Stimulated activated CD8-positive, alpha-beta memory T cell treated with anti-CD3 and anti-CD28 coated beads, Interleukin-7, amount 100 ng/mL, for 4 hours (primary cell): ENCODE results near the gene MAT2B.
"Not testable (repeated sequence)": the region's sequence is repeated elsewhere in the genome, so short reads cannot be mapped to it uniquely, and the experiment has no call there.

Experiments used
- DNase-seq, 2 donors: peaks; one replicate each; pipeline ENCODE4 v3.0.0-alpha.2; 2020; ENCODE audit warnings: low read depth in 2 of 2

MAT2B gene

DNA sequence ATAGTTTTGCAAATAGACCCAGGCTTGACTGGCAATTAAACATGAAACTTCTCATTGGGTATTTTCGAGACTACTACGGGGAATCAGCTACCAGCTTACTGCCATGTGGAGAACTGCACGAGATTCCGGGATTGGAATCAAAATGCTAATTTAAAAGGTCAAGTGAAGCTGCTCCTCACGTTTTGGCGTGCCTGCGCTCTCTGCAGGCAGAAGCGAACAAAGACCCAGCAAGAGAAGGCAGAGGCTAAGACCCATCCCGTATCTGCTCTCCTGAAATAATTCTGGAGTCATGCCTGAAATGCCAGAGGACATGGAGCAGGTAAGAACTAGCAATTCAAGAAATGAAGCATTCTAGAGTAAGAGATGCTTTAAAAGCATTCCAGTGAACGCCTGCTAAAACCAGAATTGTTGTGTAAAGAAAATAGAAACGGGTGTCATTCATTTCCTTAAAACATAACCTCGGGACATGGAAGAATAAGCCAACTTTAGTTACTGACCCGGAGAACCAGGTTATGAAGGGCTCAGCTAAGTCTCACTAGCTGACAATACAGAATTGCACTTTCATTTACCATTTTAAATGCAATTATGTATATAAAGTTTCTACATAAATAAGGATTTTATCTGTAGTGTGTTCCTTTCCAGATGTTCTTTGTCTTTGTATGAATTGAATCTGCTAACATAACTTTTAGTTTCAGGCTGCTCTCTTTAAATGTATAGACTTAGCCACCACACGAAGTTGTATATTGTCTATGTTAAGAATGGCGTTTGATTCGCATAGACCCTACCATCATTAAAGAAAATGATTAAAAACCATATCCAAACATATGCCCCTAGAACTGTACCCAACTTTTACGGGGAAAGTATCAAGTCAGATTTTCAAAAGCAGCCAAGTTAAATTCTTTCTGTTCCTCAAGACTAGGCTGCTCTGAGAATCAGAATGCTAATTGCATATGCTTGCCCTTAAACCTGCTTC lies 2.0 kb upstream of the MAT2B start:
- no peak for DNase-seq

DNA sequence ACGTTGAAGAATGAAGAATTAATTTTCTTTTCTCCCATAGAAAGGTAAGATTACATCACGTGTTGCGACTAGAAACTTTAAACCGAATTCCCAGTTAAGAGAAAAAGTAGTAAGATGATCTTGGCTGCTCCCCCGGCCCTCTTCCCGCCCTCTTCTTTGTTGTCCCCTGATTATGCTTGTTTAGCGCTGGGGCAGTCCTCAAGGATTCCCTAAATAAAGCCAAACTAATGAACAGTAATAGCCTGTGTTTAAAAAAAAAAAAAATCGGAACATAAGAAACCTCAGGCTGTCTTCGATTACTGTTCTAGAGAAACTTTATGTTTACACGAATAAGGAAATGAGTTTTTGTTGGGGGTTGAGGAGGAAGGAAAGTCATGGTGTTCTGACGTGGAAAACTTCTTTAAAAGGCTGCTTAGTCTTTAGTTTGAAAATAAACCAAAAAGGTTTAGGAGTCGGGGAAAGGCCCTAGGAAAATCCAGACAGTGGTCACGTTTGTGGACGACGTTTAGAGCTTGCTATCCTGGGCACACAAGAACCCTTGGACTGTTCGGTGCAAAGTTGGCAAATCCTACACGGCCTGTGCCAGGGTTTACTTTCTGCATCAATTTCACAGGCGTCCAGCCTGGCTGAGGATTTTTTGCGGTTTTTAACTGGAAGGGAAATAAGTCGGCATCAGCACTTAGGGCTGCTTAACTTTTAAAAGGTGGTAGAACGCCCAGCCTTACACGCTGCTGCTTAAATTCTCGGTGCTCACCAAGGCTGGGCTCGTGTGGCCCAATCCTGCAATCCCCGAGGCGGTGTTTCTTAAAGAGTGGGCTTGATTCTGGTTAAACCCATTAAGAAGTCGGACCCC lies 1.1 kb upstream of the MAT2B start:
- DNase-seq = peak in 1 of 2 donors; percentile 6

DNA sequence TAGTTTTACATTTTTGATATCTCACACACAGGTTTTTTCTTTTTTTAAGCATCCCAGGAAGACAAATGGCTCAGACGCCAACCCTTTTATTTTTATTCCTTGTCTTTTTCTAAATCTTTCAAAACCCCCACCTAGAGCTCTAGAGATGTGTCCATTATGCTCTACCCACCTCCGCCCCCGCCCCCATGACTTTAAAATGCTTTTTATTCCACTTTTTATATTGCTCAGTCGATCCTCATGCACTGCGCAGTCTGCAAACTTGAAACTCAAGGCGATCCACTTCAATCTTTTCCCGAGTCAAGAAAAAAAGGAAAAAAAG lies 411 bp upstream of the MAT2B start:
- DNase-seq = no peak

DNA sequence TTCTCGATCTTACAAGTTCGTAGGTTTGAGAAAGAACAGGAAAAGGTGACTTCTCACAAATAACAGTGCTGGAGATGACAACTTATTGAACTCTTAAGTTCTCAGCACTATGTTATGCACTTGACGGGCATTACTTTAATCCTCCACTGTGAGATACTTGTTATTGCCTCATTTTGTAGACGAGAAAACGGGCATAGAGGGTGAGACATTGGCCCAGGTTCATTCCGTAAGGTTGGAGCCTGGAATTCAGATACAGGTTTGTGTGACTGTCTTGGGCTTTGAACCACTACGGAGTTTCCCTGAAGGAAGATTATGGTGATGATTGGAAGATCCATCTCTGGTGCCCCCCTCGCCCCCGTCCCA lies 657 bp downstream of the MAT2B start:
- no peak for DNase-seq

DNA sequence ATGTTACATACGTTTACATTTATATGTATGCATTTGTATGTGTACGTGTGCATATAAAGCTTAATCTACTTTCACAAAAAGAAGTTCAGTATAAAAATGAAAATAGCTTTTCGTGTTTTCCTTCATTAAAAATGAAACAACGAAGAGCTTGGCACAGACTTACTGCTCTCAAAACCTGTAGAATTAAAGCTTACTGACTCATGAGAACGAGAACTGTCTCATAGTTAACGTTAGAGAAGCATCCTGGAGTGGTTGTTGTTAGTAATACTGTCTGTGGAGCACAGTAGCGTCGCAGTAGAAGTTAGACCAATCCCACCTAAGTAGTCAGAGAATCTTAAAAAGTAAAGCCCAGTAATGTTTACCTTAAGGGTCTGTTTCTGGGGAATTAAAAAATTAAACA lies 1.3 kb downstream of the MAT2B start:
- DNase-seq = no peak

DNA sequence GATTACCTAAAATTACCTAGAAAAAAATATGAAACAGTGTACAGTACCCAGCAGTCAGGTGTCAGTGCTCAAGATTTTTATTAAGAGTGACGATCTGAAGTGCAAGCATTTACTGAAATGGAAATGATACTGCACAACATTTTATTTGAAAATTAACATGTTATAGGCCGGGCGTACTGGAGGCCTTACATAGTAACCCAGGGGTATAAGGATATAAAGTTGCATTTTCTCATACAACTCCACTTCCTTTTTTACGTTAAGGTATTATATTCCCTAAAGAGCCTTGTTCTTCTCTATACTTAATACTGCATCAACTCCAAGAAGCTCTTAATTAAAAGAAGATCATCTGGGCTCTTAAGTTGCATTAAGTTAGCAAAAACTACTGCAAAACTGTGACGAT lies 3.3 kb downstream of the MAT2B start:
- DNase-seq = no peak

DNA sequence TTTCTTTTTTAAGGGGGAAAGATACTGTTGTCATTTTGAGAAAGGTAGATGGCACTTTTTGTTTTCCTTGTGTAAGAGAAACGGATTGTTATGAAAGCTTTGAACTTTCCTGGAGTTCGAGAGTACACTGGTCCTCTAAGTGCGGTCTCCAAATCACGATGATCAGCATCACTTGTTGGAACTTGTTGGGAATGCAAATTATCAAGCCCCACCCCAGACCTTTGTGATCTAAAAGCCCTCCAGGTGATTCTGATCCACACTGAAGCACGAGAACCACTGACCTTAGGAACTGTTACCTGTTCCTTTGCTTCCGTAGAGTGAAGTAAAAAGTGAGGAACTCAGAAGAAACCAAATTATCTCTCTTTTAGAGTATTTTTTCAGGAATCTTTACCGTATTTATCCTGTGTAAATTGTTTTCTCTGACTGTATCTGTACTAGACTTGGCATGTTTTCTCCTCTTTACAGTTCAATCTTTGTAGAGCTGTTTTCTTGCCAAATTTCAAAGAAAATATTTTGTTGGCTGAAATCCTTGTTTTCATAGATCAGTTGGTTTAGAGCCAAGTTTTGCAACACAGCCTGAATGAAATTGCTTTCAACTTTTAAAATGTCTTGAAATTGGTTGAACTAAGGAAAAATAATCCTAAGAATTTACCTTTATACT lies 4.0 kb downstream of the MAT2B start:
- DNase-seq = no peak

DNA sequence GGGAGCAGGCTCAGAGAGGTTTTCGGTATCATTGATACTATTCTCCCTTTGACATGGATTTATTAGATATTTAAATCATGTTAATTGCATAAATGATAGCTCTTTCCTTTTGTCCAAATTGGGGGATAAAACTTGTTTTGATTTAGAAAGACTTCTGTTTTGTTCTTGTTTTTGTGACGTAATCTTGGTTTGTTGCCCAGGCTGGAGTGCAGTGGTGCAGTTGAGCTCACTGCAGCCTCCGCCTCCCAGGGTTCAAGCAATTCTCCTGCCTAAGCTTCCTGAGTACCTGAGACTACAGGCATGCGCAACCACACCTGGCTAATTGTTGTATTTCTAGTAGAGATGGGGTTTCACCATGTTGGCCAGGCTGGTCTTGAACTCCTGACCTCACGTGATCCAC lies 7.1 kb downstream of the MAT2B start:
- no peak for DNase-seq

DNA sequence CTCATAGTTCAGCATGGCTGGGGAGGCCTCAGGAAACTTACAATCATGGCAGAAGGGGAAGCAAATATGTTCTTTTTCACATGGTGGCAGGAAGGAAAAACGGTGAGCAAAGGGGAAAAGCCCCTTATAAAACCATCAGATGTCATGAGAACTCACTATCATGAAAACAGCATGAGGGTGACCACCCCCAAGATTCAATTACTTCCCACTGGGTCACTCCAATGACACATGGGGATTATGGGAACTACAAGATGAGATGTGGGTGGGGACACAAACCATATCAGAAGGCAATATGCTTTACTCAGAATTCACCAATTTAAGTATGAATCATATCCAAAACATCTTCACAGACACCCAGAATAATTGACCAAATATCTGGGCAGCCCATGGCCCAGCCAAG lies 19.7 kb downstream of the MAT2B start:
- no peak for DNase-seq

DNA sequence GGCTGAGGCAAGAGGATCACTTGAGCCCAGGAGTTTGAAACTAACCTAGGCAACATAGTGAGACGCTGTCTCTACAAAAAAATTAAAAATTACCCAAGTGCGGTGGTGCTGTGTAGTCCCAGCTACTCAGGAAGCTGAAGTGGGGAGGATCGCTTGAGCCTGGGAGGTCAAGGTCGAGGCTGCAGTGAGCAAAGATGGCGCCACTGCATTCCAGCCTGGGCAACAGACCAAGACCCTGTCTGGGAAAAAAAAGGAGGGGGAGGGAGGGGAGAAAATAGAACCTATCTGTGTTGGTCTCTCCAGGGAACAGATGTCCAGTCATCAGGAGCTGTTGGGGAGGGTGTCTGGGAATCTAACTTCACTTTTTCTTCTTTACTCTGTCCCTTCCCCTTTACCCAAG lies 24.3 kb downstream of the MAT2B start:
- no peak for DNase-seq

DNA sequence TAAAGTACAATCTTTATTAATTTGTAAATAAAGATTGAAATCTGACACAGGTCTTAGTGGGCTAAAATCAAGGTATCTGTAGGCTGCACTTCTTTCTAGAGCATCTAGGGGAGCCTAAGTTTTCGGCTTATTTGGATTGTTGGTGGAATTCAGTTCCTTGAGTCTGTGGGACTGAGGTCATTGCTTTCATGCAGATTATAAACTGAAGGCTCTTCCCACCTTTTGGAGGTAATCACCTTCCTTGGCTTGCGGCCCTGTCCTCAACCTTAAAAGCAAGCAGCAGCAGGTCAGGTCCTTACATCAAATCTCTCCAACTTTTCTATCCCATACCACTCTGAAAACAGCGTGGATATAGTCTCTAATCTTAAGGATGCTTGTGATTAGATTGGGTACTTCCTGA lies 25.9 kb downstream of the MAT2B start:
- DNase-seq = no peak

DNA sequence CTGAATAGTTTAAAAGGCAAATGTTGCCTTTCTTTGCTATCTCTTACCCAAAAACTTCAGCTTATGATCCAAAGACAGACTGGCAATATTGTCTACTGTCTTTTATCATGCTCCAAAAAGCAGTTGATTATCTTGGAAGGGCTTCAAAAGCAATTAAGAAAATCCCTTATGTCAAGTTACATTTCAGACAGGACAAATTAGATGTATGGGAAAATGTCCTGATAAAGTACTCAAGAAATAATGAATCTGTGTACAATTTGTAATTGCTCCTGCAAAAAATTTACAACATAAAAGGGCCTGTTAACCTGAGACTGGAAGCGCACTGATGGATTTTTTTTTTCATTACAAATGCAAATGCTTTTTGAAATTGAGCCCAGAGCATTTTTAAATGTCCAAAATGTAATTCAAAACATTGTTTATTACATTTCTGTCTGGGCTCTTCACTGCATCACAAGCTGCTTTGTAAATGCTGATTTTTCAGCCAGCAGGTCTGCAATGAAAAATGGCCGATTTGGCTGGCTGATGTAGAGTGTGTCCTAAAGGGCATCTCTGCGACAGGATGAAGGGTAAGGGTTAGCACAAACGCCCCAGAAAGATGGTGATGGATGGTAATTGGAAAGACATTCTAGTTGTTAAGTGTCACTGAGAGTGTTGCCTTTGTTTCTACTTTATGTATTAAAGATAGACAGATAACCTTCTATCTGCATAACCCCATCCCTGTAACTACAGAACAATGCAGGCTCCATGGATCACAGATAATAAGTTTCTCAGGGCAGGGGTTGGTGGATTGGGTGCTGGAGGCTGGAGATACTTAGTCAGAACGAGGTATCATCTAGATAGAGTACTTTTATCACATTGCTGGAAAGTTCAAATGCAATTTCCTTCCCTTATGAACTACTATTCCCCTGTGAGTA lies 27.0 kb downstream of the MAT2B start:
- no peak for DNase-seq

DNA sequence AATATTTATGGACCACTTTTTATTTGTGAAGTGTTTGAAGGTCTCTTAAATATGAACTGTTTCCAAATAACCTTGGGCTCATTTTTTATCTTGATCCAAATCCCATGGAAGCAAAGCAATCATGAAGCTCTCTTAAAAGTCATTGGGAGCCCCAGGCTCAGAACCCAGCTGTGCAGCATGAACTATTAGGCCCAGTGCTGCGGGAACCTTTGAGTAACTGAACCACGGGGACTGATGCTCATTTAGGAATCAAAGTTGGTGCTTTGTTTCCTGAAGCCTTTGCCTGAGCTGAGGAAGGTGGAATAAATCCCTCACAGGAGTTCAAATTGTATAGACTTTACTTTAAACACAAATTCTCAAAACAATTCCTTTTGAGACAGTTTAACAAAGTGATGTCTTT lies 27.8 kb downstream of the MAT2B start:
- no peak for DNase-seq

DNA sequence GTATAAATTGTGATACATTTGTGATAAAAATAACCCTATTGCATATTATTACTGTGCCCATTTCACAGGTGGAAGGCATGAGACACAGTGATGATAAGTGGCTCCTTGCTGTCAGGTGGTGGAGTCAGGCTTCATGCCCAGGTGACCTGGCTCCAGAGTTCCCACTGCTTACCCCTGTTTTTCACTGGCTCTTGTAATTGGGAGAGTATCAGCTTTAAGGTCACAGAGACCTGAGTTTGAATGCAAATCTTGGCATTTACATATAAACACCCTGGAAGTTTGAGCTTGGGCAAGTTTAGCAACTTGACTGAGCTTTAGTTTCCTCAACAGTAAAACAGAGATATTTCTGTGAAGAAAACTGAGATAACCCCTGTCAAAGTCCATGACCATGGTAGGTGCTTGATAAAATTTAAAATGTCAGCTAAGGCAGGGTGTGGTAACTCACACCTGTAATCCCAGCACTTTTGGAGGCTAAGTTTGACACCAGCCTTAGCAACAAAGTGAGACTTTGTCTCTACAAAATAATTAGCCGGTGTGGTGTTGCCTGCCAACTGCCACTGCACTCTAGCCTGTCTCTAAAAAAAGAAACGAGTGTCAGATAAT lies 29.2 kb downstream of the MAT2B start:
- no peak for DNase-seq

DNA sequence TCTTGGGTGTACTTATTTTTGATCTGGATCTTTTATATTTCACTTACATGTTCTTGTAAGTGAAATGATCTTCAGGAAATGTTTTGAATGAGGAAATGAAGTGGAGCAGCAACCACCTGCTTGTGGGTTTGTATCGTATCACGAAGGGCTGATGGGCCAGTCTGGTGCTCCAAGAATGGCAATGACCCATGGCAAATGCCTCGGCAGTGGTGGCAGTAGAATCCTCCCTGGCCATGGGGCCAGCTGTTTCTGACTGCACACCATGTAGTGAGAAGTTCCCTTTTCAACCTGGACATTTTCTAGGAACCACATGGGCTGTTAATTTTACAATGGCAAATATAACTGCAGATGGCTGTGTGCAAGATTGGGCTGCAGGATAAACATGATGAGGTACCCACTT lies 29.9 kb downstream of the MAT2B start:
- DNase-seq = no peak

DNA sequence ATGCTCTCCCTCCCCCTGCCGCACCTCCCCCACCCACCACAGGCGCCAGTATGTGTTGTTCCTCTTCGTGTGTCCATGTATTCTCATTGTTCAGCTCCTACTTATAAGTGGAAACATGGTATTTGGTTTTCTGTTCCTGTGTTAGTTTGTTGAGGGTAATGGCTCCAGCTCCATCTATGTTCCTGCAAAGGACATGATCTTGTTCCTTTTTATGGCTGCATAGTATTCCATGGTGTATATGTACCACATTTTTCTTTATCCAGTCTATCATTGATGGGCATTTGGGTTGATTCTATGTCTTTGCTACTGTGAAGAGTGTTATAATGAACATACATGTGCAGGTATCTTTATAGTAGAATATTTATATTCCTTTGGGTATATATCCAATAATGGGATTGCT lies 31.0 kb downstream of the MAT2B start:
- DNase-seq = not testable (repeated sequence)

DNA sequence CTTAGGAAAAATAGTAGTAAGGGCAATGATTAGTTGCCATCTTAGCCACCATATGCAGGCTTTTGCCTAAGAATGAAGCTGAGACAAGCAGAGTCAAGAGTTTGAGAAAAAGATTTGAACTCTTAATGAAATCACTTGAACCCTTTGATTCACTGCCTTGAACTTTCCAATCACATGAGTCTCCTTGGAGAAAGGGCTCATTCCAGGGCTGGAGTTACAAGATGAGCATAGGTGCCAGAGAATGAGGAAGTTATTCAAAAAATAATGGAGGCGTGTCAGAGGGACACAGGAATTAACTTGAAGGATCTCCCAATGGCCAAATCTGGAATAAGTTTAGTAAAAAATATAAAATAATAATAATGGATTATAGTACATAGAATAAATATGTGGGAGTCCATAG lies 35.3 kb downstream of the MAT2B start:
- no peak for DNase-seq

DNA sequence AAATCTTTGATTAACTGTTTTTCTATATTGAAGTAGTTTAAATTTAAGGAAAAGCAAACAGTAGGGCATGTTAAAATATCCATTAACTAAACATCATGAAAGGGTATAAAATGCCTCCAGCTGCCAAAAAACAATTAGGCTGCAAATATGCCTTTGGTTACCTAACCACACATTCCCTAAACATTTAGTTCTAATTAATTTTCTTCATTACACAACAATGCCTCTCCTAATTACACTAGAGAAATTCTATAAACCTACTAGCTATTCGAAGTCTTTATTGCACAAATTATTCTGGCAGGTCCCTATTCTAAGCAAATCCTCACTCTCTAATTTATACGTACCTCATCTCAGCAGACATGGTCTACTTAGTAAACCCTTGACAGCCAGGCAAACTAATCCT lies 37.4 kb downstream of the MAT2B start:
- DNase-seq = no peak

DNA sequence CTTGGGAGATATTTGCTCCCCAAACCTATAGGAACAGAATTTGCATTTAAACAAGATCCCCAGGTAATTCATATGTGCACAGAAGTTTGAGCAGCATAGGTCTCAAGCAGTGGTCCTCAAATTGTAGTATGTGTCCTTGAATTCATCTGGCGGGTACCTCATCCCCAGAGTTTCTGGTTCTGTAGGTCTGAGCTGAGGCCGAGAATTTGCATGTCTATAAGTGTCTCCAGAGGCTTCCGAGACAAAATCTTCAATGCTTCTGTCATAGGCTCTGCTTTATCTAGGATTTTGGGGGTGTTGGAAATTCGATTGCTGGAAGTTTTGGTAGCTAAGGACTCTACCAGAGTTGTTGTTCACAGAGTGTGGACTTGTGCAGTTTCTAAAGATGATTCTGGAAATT lies 38.6 kb downstream of the MAT2B start:
- no peak for DNase-seq

DNA sequence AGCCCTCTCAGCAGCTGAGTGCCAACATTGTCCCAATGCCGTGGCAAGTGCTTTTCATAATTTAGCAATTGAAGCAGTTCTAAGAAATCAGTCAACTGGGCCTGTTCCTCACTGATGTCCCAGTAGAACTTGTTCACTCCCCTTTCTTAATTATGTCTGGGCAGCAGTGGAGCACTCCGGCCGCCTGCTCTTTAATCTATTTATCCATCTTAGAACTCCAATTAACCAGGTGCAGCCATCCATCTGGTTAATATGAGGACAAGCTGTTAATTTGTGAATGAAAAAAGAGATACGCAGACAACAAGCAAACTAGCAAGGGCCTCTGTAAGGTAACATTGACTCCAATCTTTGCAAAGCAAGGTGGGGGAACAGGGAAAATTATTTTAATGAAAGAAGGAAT lies 39.4 kb downstream of the MAT2B start:
- DNase-seq = no peak

DNA sequence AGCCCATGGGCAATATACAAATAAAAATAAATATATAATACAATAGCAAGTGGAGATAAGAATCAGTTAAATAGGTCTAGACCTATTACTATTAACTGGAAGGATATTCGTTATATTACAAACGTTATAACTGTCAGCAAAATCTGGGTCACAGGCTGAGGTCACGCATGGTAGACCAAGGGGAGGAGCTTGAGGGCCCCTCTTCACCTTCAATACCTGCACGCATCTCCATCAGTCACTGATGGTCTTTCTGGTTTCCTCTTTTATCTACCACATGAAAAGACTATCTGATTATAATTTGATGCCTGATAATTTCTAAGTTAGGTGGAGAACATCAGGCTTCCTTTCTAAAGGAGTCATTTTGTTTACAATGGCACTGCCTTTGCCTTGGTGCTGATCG lies 43.2 kb downstream of the MAT2B start:
- DNase-seq = no peak
